Measurements from ENCODE around the gene COG8.

The COG8 gene

GRCh38 chr16:69286941-69287713, 52.2 kb downstream of the COG8 start:
- DNase-seq (ENCODE audit: low read depth in 2 of 2) = peak in 1 of 2 donors; percentile 46

GRCh38 chr16:69285240-69285639, 54.1 kb downstream of the COG8 start:
- no peak for DNase-seq (ENCODE audit: low read depth in 2 of 2)

- no peak for DNase-seq (ENCODE audit: low read depth in 2 of 2)
Measured at GRCh38 chr16:69283851-69284250, 55.5 kb downstream of the COG8 start.

- DNase-seq (ENCODE audit: low read depth in 2 of 2) = no peak
Measured at GRCh38 chr16:69277413-69277812, 62.0 kb downstream of the COG8 start.

All from activated CD4-positive, alpha-beta T cell treated with anti-CD3 and anti-CD28 coated beads for 24 hours (primary cell).